GM23248 (cell line): Measurements from ENCODE around the gene SRRM4. TPM values are rescaled to one million over a fixed set of nuclear protein-coding genes. Genes with fewer than 3 reads are reported as not detected.

ENCODE experiments used
- DNase-seq: peaks from one replicate; pipeline ENCODE4 v3.0.0-alpha.2; 2015
- H2AFZ ChIP-seq: fragments of 200-600 bp; sonication (generic); 2 replicates; pipeline ENCODE4 v1.6.1; 2016; ENCODE audit warnings: antibody characterized with exemption
- H3F3A ChIP-seq: fragments of 200-600 bp; sonication (generic); 2 replicates; pipeline ENCODE4 v1.6.1; 2016; ENCODE audit warnings: mild to moderate bottlenecking, antibody characterized with exemption, mixed run types; ENCODE audit not compliant: insufficient read depth
- H3K27ac ChIP-seq: fragments of 200-600 bp; sonication (generic); 2 replicates; pipeline ENCODE4 v1.5.1; 2016; ENCODE audit warnings: mild to moderate bottlenecking
- H3K27me3 ChIP-seq: fragments of 200-600 bp; sonication (generic); replicated peaks from 2 replicates; pipeline ENCODE4 v1.6.1; 2016; ENCODE audit warnings: mild to moderate bottlenecking; ENCODE audit not compliant: insufficient read depth
- H3K36me3 ChIP-seq: fragments of 200-600 bp; sonication (generic); 2 replicates; pipeline ENCODE4 v1.6.1; 2016; ENCODE audit warnings: low read depth, mild to moderate bottlenecking
- H3K4me1 ChIP-seq: fragments of 200-600 bp; sonication (generic); 2 replicates; pipeline ENCODE4 v1.6.1; 2016; ENCODE audit warnings: mild to moderate bottlenecking; ENCODE audit not compliant: insufficient read depth
- H3K4me2 ChIP-seq: fragments of 200-600 bp; sonication (generic); one replicate; pipeline ENCODE4 v1.6.1; 2016; ENCODE audit warnings: mild to moderate bottlenecking; ENCODE audit not compliant: unreplicated experiment
- H3K4me3 ChIP-seq: fragments of 200-600 bp; sonication (generic); 2 replicates; pipeline ENCODE4 v1.5.1; 2016; ENCODE audit warnings: mild to moderate bottlenecking
- H3K79me2 ChIP-seq: fragments of 200-600 bp; sonication (generic); 2 replicates; pipeline ENCODE4 v1.6.1; 2016; ENCODE audit warnings: mild to moderate bottlenecking; ENCODE audit not compliant: insufficient read depth
- H3K9ac ChIP-seq: fragments of 200-600 bp; sonication (generic); 2 replicates; pipeline ENCODE4 v1.6.1; 2016; ENCODE audit warnings: mild to moderate bottlenecking
- H3K9me2 ChIP-seq: fragments of 200-600 bp; sonication (generic); 2 replicates; pipeline ENCODE4 v1.6.1; 2016; ENCODE audit warnings: mixed run types, mild to moderate bottlenecking, moderate library complexity; ENCODE audit not compliant: insufficient read depth
- H3K9me3 ChIP-seq: fragments of 200-600 bp; sonication (generic); one replicate; pipeline ENCODE4 v1.6.1; 2017; ENCODE audit warnings: low read depth
- H4K20me1 ChIP-seq: fragments of 200-600 bp; sonication (generic); 2 replicates; pipeline ENCODE4 v1.6.0; 2016; ENCODE audit not compliant: insufficient read depth
- EZH2 ChIP-seq: fragments of 200-600 bp; sonication (generic); IDR thresholded peaks from 2 replicates; pipeline ENCODE4 v1.6.1; 2018; ENCODE audit warnings: antibody characterized with exemption, mild to moderate bottlenecking; ENCODE audit not compliant: insufficient read depth, poor library complexity, severe bottlenecking
- EZH2phosphoT487 ChIP-seq: fragments of 200-600 bp; sonication (generic); IDR thresholded peaks from 2 replicates; pipeline ENCODE4 v1.6.1; 2018; ENCODE audit warnings: antibody characterized with exemption, moderate library complexity, mild to moderate bottlenecking, low read depth; ENCODE audit not compliant: insufficient read depth
- WGBS, 2 experiments: methylation state at CpG; one replicate each; pipeline ENCODE4 v1.1.6; 2015 to 2017; ENCODE audit warnings: low lambda C conversion rate in 2 of 2, low coverage in 1 of 2; ENCODE audit errors: missing lambda C conversion rate in 2 of 2; 5-methylcytosine and 5-hydroxymethylcytosine counted together
- in situ Hi-C: fragments of 300-500 bp; cut with MboI; formaldehyde crosslinking; loops from 2 replicates; pipeline ENCODE4 v1.15.0; 2020
- polyA plus RNA-seq: library from polyadenylated mRNA; unstranded; fragments of >200 nt; fragmentation: Nextera tagmentation; extraction: Ambion mirVana; gene quantifications from 2 replicates; pipeline ENCODE4 v1.2.1, GENCODE V29; 2016
- total RNA-seq: library from RNA; depleted of rRNA; stranded (reverse); fragments of >200 nt; shearing (Covaris generic); gene quantifications from 2 replicates; pipeline ENCODE4 v1.2.3, GENCODE V29; 2014

SRRM4 gene
- total and polyA plus RNA-seq, 2 experiments from 2014 or later = not detected

DNA sequence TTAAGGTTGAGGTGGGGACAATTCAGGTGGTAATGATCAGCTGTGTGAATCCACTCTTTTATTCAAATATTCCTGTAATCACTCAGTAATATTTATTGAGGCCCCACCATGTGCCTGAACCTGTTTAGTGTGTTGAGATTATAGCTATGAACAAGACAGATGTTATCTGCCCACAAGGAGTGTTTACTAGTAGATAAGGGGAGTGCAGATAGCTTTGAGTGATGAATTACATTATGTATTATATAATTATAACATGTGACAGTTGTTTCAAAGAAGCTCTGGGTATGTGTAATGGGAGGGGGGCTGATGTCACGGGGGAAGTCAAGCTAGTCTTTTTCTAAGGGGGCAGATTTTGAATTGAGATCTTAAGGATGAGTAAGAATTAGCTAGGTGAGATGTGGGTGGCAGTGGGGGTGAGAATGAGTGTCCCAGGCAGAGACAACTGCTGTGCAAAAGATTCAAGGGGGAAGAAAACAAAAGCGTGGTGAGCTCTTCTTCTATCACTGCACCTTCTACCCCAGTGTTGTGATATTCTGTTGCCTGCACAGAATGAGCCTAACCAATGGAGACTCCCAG, 21.3 kb upstream of the SRRM4 start:
- TF ChIP-seq EZH2 = no peak
- no peak for TF ChIP-seq EZH2phosphoT487
- no peaks in the 10 kb centered on the region for H3K9me2 ChIP-seq
- no peak for DNase-seq
- H3K9ac ChIP-seq = no peak overlapping the region
- no peaks in the 10 kb centered on the region for H3K9me3 ChIP-seq
- in situ Hi-C loops = no loop called here
- no peaks in the 10 kb centered on the region for H3K36me3 ChIP-seq
- no peak overlapping the region for H3K27ac ChIP-seq
- 3 to 7% methylated on average over 2 of the region's 2 CpGs for WGBS, 2 experiments
- H3K79me2 ChIP-seq = no peaks in the 10 kb centered on the region
- no peaks in the 10 kb centered on the region for H3F3A ChIP-seq
- no peak overlapping the region for H3K4me2 ChIP-seq
- H4K20me1 ChIP-seq = no peaks in the 10 kb centered on the region
- H3K4me3 ChIP-seq = no peak overlapping the region
- no peak overlapping the region for H2AFZ ChIP-seq
- H3K4me1 ChIP-seq = no peaks in the 10 kb centered on the region
- no peaks in the 10 kb centered on the region for H3K27me3 ChIP-seq

DNA sequence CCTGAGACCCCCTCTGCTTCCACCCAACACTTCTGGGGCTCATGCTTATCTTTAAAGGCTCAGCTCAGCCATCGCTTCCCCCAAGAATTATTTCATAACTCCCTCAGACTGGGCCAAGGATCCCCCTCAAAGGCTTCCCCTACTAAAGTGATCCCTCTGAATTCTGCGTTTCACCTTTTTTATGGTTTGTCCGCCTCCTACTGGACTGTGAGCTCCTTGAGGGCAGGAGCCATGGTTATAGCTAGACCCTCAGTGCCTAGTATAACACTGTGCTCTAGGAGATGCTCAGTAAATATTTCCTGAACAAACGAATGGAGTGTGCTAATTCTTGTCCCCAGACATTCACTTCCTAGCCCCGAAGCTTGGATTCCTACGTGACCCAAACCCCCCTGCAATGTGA, 20.5 kb upstream of the SRRM4 start:
- TF ChIP-seq EZH2 (no peak), EZH2phosphoT487 (no peak)
- in situ Hi-C loops = no loop called here
- 15 to 17% methylated on average over 6 of the region's 6 CpGs for WGBS, 2 experiments

GRCh38 chr12:118964988-118965387, 16.4 kb upstream of the SRRM4 start:
- no peaks in the 10 kb centered on the region for H3K79me2 ChIP-seq
- no peaks in the 10 kb centered on the region for H3K9me2 ChIP-seq
- no peaks in the 10 kb centered on the region for H3K9me3 ChIP-seq
- H3K4me2 ChIP-seq = no peak overlapping the region
- no peak overlapping the region for H3K27ac ChIP-seq
- H3K9ac ChIP-seq = no peak overlapping the region
- 48 to 51% methylated on average over 5 of the region's 5 CpGs for WGBS, 2 experiments
- in situ Hi-C loops = no loop called here
- no peak overlapping the region for H3K4me3 ChIP-seq
- no peak overlapping the region for H2AFZ ChIP-seq
- H3K27me3 ChIP-seq = no peaks in the 10 kb centered on the region
- no peaks in the 10 kb centered on the region for H3K4me1 ChIP-seq
- no peak for DNase-seq
- TF ChIP-seq EZH2phosphoT487 (no peak), EZH2 (no peak)
- H4K20me1 ChIP-seq = no peaks in the 10 kb centered on the region
- no peaks in the 10 kb centered on the region for H3F3A ChIP-seq
- no peaks in the 10 kb centered on the region for H3K36me3 ChIP-seq

More for the DNA sequence above, 20.5 kb upstream of the SRRM4 start:
- no peaks in the 10 kb centered on the region for H3K4me1 ChIP-seq
- no peaks in the 10 kb centered on the region for H3K36me3 ChIP-seq
- no peaks in the 10 kb centered on the region for H3K9me3 ChIP-seq
- H3K4me3 ChIP-seq = no peak overlapping the region
- H3F3A ChIP-seq = no peaks in the 10 kb centered on the region
- DNase-seq = no peak
- no peaks in the 10 kb centered on the region for H3K9me2 ChIP-seq
- no peak overlapping the region for H2AFZ ChIP-seq
- no peaks in the 10 kb centered on the region for H4K20me1 ChIP-seq
- H3K9ac ChIP-seq = no peak overlapping the region
- no peaks in the 10 kb centered on the region for H3K27me3 ChIP-seq
- H3K4me2 ChIP-seq = no peak overlapping the region
- no peak overlapping the region for H3K27ac ChIP-seq
- H3K79me2 ChIP-seq = no peaks in the 10 kb centered on the region

DNA sequence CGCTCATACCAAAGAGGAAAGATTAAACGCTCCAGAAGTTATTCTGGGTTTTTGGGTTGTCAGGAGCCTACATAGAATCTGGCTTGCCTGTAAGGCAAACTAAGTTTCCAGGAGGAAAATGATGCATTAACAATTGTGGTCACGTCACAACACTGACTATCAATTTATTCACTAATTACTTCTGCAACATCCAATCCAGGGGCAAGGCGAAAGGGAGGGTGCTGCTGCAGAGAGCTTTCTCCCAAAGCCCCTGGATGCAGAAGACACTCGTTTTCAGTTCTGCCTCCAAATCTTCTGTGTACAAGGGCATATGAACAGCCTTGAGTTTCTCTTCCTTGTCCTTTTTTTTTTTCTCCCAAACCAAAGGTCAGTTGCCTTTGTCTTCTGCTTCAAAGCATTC, 10.5 kb upstream of the SRRM4 start:
- WGBS, 2 experiments = 33 to 35% methylated on average over 5 of the region's 5 CpGs
- Histone ChIP-seq H3K4me1 (no peaks in the 10 kb centered on the region), H3K9me3 (no peaks in the 10 kb centered on the region), H4K20me1 (no peaks in the 10 kb centered on the region), H2AFZ (no peak overlapping the region), H3K9ac (no peak overlapping the region), H3K4me3 (no peak overlapping the region), H3K27ac (no peak overlapping the region), H3K36me3 (no peaks in the 10 kb centered on the region), H3F3A (no peaks in the 10 kb centered on the region), H3K4me2 (no peak overlapping the region), H3K9me2 (no peaks in the 10 kb centered on the region), H3K79me2 (no peaks in the 10 kb centered on the region), H3K27me3 (no peaks in the 10 kb centered on the region)
- no peak for TF ChIP-seq EZH2
- TF ChIP-seq EZH2phosphoT487 = no peak
- DNase-seq = no peak
- in situ Hi-C loops = no loop called here

GRCh38 chr12:118972982-118973381, 8.4 kb upstream of the SRRM4 start:
- Histone ChIP-seq H3K27me3 (no peaks in the 10 kb centered on the region), H2AFZ (no peak overlapping the region), H3F3A (no peaks in the 10 kb centered on the region), H3K4me2 (no peak overlapping the region), H3K79me2 (no peaks in the 10 kb centered on the region), H3K36me3 (no peaks in the 10 kb centered on the region), H3K9ac (no peak overlapping the region), H3K4me3 (no peak overlapping the region), H3K27ac (no peak overlapping the region), H4K20me1 (no peaks in the 10 kb centered on the region), H3K4me1 (no peaks in the 10 kb centered on the region), H3K9me2 (no peaks in the 10 kb centered on the region), H3K9me3 (no peaks in the 10 kb centered on the region)
- 57 to 62% methylated on average over 2 of the region's 2 CpGs for WGBS, 2 experiments
- in situ Hi-C loops = no loop called here
- no peak for TF ChIP-seq EZH2phosphoT487
- TF ChIP-seq EZH2 = no peak
- no peak for DNase-seq
